Epidermal melanocyte (primary cell): Measurements from ENCODE around the gene STEAP1.
A peak's percentile ranks its signal among the peaks of the same experiment; 100 is the strongest.
"Not testable (repeated sequence)": the region's sequence is repeated elsewhere in the genome, so short reads cannot be mapped to it uniquely, and the experiment has no call there.

Experiments
- DNase-seq: peaks from one replicate; pipeline ENCODE4 v3.0.0; 2011; ENCODE audit warnings: low spot score; ENCODE audit not compliant: insufficient read length

STEAP1 gene

GRCh38 chr7:90153943-90154771 lies at the start of gene STEAP1:
STEAP1 (plus strand) TSS chr7:90154469; CDS start chr7:90159789, 5,320 bp downstream.
- peak; percentile 45 for DNase-seq

GRCh38 chr7:90114972-90115371 lies 39.3 kb upstream of the STEAP1 start:
- DNase-seq: not testable (repeated sequence)

DNA sequence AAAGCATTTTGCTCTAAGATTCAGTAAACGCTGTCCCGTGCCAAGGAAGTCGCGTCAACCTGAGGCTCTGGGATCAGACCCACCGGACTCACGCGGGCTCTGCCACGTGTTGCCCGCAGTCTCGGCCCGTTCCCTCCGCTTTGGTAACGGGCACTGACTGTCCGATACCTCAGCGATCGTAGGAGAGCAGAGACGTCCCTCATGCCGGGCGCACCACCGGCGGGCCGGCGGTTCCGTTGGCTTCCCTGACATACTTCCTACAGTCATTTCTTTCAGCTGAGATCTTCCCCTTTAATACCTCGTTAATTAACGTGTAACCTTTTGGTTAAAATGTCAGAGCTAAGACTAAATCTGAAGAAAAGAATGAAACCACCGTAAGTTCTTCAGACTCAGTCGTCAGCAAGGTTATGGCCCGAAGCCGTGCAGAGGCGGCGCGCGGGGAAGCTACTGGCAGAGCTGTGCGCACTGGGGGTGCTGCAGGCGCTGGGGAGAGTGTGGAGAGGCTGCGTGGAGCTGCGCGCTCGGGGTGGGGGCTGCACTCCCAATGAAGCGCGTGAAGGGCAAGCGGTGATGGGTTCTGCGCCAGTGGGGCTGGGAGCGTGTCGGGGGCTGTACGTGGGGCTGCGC lies 35.6 kb upstream of the STEAP1 start:
- DNase-seq: not testable (repeated sequence)

DNA sequence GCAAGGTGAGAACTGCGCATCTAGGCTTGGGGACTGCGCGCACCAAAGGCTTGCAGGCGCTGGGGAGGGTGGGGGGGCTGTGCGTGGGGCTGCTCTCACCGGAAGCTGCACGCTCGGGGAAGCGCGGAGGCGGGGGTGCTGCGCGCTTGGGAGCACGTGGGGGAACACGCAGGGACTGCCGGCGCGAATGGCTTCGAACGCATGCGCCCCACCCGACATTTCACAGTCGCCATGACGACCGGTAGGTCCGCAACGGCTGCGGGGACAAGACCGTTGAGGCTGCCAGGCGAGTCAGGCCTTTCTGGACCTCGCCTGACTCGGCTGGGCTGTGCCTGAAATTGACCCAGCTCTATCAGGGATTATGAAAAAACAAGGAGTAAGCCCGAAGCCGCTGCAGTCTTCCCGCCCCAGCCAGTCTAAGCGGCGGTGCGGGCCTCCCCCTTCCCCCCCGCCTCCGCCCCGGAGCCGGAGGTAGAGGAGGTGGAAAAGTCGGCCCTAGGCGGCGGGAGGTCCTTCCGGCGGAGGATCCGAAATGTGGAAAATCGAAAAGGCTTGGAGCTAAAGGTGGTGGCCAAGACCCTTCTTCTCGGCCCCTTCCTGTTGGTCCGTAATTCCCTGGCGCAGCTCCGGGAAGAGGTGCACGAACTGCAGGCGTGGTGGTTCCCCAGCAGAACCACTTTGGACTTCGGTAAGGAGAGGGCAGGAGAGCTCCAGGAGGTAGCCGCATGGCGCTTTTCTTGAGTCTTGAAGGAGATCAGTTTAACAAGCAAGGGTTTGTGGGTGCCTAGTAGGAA lies 34.9 kb upstream of the STEAP1 start:
- DNase-seq: no peak

GRCh38 chr7:90120205-90120604 lies 34.1 kb upstream of the STEAP1 start:
- DNase-seq: not testable (repeated sequence)

DNA sequence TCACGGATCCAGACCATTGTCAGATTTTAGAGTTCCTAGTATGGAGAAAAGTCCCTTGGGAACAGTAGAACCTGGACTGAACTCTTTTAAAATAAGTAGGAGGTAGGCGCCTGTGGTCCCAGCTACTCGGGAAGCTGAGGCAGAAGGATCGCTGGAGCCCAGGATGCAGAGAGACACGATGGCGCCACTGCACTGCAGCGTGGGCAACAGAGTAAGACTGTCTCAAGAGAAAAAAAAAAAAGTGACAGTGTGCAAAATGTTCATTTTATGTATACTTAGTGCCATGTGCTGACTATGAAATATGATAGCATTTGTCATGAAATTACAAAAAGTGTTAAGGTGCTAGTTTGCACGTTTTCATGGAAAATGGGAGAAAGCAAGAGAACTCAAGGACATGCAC lies 22.5 kb upstream of the STEAP1 start:
- DNase-seq: not testable (repeated sequence)

GRCh38 chr7:90147079-90147960 lies 6.9 kb upstream of the STEAP1 start:
- not testable (repeated sequence) for DNase-seq

- DNase-seq: not testable (repeated sequence)
Observed at GRCh38 chr7:90149428-90149827, 4.8 kb upstream of the STEAP1 start.

GRCh38 chr7:90151884-90152283 lies 2.4 kb upstream of the STEAP1 start:
- DNase-seq: not testable (repeated sequence)

GRCh38 chr7:90152642-90153253 lies 1.5 kb upstream of the STEAP1 start:
- DNase-seq: not testable (repeated sequence)

DNA sequence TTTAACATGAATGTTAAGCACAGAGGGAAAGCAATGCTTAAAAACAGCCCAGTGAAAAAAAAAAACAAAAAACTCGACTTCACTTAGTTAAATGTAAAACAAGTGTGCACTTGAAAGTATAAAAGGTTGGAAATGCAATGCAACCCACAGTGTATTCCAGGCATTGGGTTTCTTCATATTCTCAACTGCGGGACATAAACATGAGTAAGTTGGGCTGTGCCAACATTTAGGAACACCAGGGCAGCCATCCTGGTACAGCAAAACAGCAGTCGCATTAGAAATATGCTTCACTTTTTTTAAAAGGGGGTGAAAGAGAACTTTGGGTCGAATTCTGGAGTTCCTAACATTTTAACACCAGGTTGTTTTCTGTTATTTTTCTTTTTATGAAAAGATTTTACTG lies 937 bp downstream of the STEAP1 start:
- no peak for DNase-seq

DNA sequence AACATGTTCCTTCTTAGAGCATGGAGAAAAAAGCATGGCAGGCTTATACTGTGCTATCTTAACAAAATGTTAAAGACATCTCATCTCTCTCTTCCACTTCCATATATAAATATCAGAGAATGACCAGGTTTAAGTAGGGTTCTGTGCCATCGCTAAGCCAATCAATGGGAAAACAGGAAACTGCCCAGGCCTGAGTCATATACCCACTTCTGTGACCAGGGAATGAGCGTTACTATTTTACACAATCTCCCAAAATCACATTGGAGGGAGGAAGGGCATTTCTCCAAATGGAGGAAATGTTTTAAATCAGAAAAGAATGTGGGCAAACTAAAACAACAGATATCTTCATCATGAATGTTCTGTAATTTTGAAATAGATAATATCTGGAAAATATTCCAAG lies 3.1 kb downstream of the STEAP1 start:
- DNase-seq: not testable (repeated sequence)

DNA sequence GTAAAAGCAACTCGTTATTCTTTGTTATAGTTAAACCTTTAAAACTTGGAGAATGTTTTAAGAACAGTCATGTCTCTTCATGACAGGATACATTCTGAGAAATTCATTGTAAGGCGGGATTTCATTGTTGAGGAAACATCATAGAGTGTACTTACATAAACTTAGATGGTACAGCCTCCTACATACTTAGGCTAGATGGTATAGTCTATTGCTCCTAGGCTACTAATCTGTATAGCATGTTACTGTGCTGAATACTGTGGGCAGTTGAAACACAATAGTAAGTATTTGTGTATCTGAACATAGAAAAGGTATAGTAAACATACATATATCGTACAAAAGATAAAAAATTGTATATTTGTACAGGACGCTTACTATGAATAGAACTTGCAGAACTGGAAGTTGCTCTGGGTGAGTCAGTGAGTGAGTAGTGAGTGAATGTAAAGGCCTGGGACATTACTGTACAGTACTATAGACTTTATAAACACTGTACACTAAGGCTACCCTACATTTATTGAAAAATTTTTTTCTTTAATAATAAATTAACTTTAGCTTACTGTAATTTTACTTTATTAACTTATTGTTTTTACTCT lies 3.6 kb downstream of the STEAP1 start:
- DNase-seq: not testable (repeated sequence)

- DNase-seq: no peak
Observed at GRCh38 chr7:90163534-90163933, 9.3 kb downstream of the STEAP1 start.

GRCh38 chr7:90165724-90166123 lies 11.5 kb downstream of the STEAP1 start:
- no peak for DNase-seq

- no peak for DNase-seq
Observed at GRCh38 chr7:90166153-90166552, 11.9 kb downstream of the STEAP1 start.

GRCh38 chr7:90167361-90167760 lies 13.1 kb downstream of the STEAP1 start:
- DNase-seq: no peak

GRCh38 chr7:90169891-90170290 lies 15.6 kb downstream of the STEAP1 start:
- DNase-seq: no peak

- no peak for DNase-seq
Observed at GRCh38 chr7:90172121-90172520, 17.9 kb downstream of the STEAP1 start.

DNA sequence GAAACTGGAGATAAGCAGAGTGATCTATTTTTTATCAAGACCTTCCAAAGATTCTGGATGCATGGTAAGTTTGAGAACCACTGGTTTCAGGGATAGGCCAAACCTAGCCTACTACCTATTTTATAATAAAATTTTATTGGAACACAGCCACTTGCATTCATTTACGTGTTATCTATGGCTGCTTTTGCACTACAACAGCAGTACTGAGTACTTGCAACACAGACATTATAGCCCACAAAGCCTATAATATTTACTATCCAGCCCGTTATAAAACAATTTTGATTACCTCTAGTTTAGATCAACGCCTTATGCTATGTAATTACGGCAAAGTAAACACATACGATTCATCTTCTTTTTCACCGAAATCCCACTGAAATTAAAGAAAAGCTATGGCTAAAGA lies 18.4 kb downstream of the STEAP1 start:
- DNase-seq: no peak
